Heart right ventricle (tissue), 16 donors: ENCODE measurements around the gene ANTXR1. TPM values are rescaled to one million over a fixed set of nuclear protein-coding genes. Genes with fewer than 3 reads are reported as not detected.
A peak's percentile ranks its signal among the peaks of the same experiment; 100 is the strongest.

Experiments
- ATAC-seq, 8 donors: fragments of 200-7000 bp; cut with Tn5 transposase; one replicate each; pipeline ENCODE4 v1.9.1; 2020; ENCODE audit warnings: mild to moderate bottlenecking in 8 of 8, moderate library complexity in 8 of 8, moderate number of reproducible peaks in 1 of 8
- DNase-seq, 2 donors: peaks; one replicate each; pipeline ENCODE4 v3.0.0-alpha.2; 2020
- H3K27ac ChIP-seq, 10 donors: fragments of 200-600 bp; sonication (generic) in 2 of 10; one replicate each; pipeline versions ENCODE4 v1.5.0 to v1.8.0; 2020 to 2022; ENCODE audit warnings: mild to moderate bottlenecking in 3 of 10
- H3K27me3 ChIP-seq, 7 donors: fragments of 200-600 bp; one replicate each; pipeline ENCODE4 v1.8.0; 2021 to 2022; ENCODE audit warnings: mild to moderate bottlenecking in 2 of 7
- H3K36me3 ChIP-seq, 9 donors: fragments of 200-600 bp; sonication (generic) in 1 of 9; one replicate each; pipeline versions ENCODE4 v1.5.0 to v1.8.0; 2020 to 2022; ENCODE audit warnings: mild to moderate bottlenecking in 2 of 9
- H3K4me1 ChIP-seq, 9 donors: fragments of 200-600 bp; sonication (generic) in 1 of 9; one replicate each; pipeline versions ENCODE4 v1.5.0 to v1.8.0; 2020 to 2022; ENCODE audit warnings: mild to moderate bottlenecking in 4 of 9
- H3K4me3 ChIP-seq, 10 donors: fragments of 200-600 bp; sonication (generic) in 2 of 10; one replicate each; pipeline versions ENCODE4 v1.5.0 to v1.8.0; 2020 to 2022; ENCODE audit warnings: mild to moderate bottlenecking in 7 of 10, moderate library complexity in 2 of 10
- H3K9me3 ChIP-seq, 11 donors: fragments of 200-600 bp in 10 of 11; sonication (generic) in 2 of 11; one replicate each; pipeline versions ENCODE4 v1.5.0 to v1.8.0; 2013 to 2022; ENCODE audit warnings: mild to moderate bottlenecking in 2 of 11, control low read depth in 1 of 11, moderate library complexity in 1 of 11
- WGBS, 2 donors: extraction: QIAGEN DNeasy Blood & Tissue Kit; methylation state at CpG; one replicate each; pipeline ENCODE4 v1.1.7; 2013; ENCODE audit warnings: inconsistent platforms in 1 of 2; 5-methylcytosine and 5-hydroxymethylcytosine counted together
- intact Hi-C, 10 donors: fragments of 100-400 bp; cut with DNase I; formaldehyde crosslinking; loops; one replicate each; pipeline versions ENCODE4 v1.11.1 to v1.14.2; 2022
- polyA plus RNA-seq, 2 donors: library from polyadenylated mRNA; stranded (reverse); fragments of 200-250 nt; gene quantifications; one replicate each; pipeline ENCODE4 v1.2.3, GENCODE V29; 2013
- total RNA-seq, 10 donors: library from RNA; stranded (reverse); fragmentation: NEBNext Ultra II Directional in 3 of 10; extraction: Animal tissue kit (Norgen Biotek cat#: 25700) in 3 of 10; gene quantifications; one replicate each; pipeline versions ENCODE4 v1.2.1 to v1.2.4, GENCODE V29; 2021 to 2023
- TF ChIP-seq, protein P1 (sequence below), 9 donors: fragments of 200-600 bp; sonication (generic) in 2 of 9; IDR thresholded peaks; one replicate each; pipeline versions ENCODE4 v1.5.0 to v1.8.0; 2021 to 2022; ENCODE audit warnings: antibody characterized with exemption in 9 of 9, mild to moderate bottlenecking in 5 of 9, moderate library complexity in 1 of 9
- donor health status: Arrhythmogenic right ventricular cardiomyopathy.
- donor health status: ischemic (EF 13 %, LVEDD 7.1; RV severe dilation, severe dysfunction).
- donor health status: healthy with polysubstance abuse.
- donor health status: DM: no; HTN: yes; CAD: no.
- donor health status: DM: no; HTN: no; CAD: no.
- donor health status: ischemic (EF 25% LVEDD 6.9; RV normal size, moderate dysfunction).
- donor health status: ischemic (EF 25% LVEDD 5.7; RV mildly dilated, moderate dysfunction).
- donor health status: healthy.
- donor health status: DM: yes; HTN: yes; CAD: no.
- donor health status: Ischemic cardiomyopathy.
- donor health status: ischemic (EF 35%, LVEDD 5.7; RV mildly dilated, moderate dysfunction).
- donor health status: nonischemic (EF 11% LVEDD 7.7; RV severe dilation, severe dysfunction).
- donor health status: DM: yes; HTN: yes; CAD: no.
- donor health status: PGD.
- donor health status: ischemic (EF 29% LVEDD 5.4; RV normal size, mild dysfunction).
- donor health status: nonischemic (EF 23%, LVEDD 6.1; RV moderate dilation, normal function).

The ANTXR1 gene
- total and polyA plus RNA-seq, 12 donors = 8.9 to 33.1 (median 24.1) TPM

DNA sequence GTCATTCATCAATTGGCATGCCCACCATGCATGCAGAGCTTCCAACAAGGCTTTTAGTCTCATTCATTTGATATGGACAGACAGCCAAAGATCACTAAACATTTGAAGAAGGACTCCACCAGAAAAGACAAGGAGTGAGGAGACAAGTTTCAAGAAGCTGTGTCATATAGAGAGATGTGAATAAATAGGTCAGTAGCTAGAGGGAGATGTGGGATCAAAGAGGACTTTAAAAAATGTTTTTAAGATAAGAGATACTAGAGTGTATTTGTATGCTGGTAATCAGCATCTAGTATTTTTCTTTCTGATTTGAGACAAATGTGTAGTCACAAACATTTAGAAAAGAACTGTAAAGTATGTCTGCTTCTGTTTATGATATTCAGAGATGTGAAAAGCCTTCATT is 48.5 kb downstream of the ANTXR1 start:
- intact Hi-C loops = no loop called here
- peaks cover 4 to 47% (median 33%) of the 10 kb centered on the region in 9 donors for H3K4me1 ChIP-seq
- DNase-seq = no peak
- no peaks in the 10 kb centered on the region for H3K27me3 ChIP-seq
- H3K9me3 ChIP-seq = peaks cover 0 to 18% (median 0%) of the 10 kb centered on the region in 11 donors
- H3K27ac ChIP-seq = peak overlapping the region in 1 of 10 donors; percentile 1
- ATAC-seq = peak in 3 of 8 donors; percentile 39 to 43 (median 42)
- TF ChIP-seq, protein P1, sequence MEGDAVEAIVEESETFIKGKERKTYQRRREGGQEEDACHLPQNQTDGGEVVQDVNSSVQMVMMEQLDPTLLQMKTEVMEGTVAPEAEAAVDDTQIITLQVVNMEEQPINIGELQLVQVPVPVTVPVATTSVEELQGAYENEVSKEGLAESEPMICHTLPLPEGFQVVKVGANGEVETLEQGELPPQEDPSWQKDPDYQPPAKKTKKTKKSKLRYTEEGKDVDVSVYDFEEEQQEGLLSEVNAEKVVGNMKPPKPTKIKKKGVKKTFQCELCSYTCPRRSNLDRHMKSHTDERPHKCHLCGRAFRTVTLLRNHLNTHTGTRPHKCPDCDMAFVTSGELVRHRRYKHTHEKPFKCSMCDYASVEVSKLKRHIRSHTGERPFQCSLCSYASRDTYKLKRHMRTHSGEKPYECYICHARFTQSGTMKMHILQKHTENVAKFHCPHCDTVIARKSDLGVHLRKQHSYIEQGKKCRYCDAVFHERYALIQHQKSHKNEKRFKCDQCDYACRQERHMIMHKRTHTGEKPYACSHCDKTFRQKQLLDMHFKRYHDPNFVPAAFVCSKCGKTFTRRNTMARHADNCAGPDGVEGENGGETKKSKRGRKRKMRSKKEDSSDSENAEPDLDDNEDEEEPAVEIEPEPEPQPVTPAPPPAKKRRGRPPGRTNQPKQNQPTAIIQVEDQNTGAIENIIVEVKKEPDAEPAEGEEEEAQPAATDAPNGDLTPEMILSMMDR (IDR thresholded peaks at IDR 0.05) = peak in 5 of 9 donors; percentile 11 to 38 (median 25)
- no peak overlapping the region for H3K4me3 ChIP-seq
- no peaks in the 10 kb centered on the region for H3K36me3 ChIP-seq

DNA sequence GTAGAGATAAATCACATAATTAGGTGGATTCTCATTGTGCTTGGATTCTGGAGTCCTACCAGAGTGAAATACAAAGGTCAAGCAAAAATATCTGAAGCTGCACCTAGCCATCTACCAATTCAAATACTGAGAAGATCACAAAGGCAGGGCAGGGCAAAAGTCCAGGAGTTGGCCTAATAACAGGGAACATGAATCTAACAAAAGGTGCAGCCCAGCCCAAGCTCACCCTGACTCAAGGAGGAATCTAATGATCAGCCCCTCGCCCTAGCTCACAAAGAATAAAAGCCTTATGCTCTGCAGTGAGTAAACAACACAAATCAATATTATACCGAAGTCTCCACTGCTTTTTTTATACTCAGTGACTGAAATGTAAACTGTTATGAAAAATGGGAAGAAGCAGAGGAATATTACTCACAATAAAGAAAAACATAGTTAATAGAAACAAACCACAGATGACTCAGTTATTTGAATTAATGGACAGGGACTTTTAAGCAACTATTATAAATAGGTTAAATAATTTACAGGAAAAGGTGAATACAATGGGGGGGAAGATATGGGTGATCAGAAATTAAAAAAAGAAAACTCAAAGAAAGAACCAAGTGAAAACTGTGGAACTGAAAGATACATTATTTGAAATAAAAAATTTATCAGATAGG is 49.5 kb downstream of the ANTXR1 start:
- TF ChIP-seq, protein P1 (IDR thresholded peaks at IDR 0.05) = no peak
- Histone ChIP-seq H3K4me1 (peaks cover 4 to 52% (median 34%) of the 10 kb centered on the region in 9 donors), H3K4me3 (no peak overlapping the region), H3K27ac (no peak overlapping the region), H3K36me3 (no peaks in the 10 kb centered on the region), H3K27me3 (no peaks in the 10 kb centered on the region), H3K9me3 (peaks cover 0 to 18% (median 0%) of the 10 kb centered on the region in 11 donors)
- ATAC-seq (no peak), DNase-seq (no peak)
- 86 to 90% methylated on average over 2 of the region's 2 CpGs for WGBS, 2 donors
- intact Hi-C loops = no loop called here

DNA sequence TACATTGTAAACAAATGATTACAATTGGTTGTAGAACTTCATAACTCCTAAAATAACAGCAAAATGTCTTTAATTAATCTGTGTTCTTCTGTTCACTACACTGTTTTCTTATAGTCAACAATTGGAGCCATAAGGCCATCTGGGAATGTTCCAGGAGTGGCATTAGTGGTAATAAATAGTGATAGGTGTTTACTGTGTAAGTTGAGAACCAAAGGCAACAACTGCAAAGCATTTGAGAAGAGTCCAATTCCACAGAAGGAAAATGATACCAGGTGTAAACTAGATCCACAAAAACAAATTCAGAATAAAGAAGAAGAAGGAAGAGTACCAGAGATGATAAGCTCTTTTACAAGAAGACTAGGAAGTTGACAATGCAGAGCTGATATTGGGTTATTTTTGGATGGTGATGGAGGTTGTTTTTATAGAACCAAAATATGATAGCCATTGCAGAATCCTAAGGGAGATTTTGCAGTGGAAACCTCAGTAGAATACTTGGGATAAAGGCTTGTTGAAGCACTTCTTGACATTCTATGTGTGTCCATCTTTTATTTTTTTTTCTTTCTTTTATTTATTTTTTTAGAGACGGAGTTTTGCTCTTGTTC is 52.9 kb downstream of the ANTXR1 start:
- TF ChIP-seq, protein P1 (IDR thresholded peaks at IDR 0.05) = no peak
- peaks cover 0 to 11% (median 0%) of the 10 kb centered on the region in 11 donors for H3K9me3 ChIP-seq
- H3K27ac ChIP-seq = peak overlapping the region in 4 of 10 donors; percentile 0 to 62 (median 42)
- peaks cover 4 to 42% (median 24%) of the 10 kb centered on the region in 9 donors for H3K4me1 ChIP-seq
- DNase-seq (no peak), ATAC-seq (peak in 2 of 8 donors; percentile 28 to 42)
- no peaks in the 10 kb centered on the region for H3K36me3 ChIP-seq
- no peak overlapping the region for H3K4me3 ChIP-seq
- intact Hi-C loops = loop anchor here in 1 of 10 donors (5.0 kb wide), 1 partner anchor 96 kb away; no protein-coding TSS in a partner anchor
- no peaks in the 10 kb centered on the region for H3K27me3 ChIP-seq
- WGBS, 2 donors = 68 to 72% methylated on average over 1 of the region's 1 CpG

DNA sequence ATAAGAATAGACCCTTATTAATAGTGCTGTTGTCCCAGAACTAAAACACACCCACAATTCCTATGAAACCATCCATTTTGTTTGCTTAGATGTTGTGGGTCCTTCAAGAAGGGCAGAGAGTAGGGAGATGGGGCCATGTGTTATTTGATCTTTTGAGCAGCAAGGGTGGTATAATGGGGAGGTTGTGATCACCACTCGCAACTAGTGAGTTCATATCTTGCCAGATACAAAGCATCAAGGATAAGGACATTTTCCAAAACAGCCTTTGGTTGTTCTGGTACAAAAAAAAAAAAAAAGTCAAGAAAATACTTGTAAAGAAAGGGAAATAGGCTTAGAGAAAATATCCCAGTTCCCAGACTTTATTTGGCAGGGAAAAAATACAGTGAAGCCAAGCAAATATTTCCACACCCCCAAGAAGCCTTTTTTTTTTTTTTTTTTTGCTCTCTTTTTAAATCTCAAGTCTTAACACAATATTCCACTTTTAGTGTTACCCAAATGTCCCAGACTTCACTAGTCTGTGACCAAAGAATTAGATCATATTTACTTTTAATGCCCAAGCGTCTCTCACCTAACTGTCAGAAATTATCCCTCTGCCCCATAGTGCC is 54.1 kb downstream of the ANTXR1 start:
- Histone ChIP-seq H3K27me3 (no peaks in the 10 kb centered on the region), H3K4me1 (peaks cover 0 to 32% (median 15%) of the 10 kb centered on the region in 9 donors), H3K9me3 (peaks cover 0 to 11% (median 0%) of the 10 kb centered on the region in 11 donors), H3K36me3 (peaks cover 0 to 8% (median 0%) of the 10 kb centered on the region in 9 donors), H3K27ac (peak overlapping the region in 9 of 10 donors; percentile 33 to 68 (median 62)), H3K4me3 (no peak overlapping the region)
- TF ChIP-seq, protein P1 (IDR thresholded peaks at IDR 0.05) = no peak
- WGBS, 2 donors = 60 to 69% methylated on average over 2 of the region's 2 CpGs
- intact Hi-C loops = loop anchor here in 1 of 10 donors (5.0 kb wide), 1 partner anchor 95 kb away; no protein-coding TSS in a partner anchor
- DNase-seq = no peak
- peak in 6 of 8 donors; percentile 25 to 64 (median 56) for ATAC-seq
